GM12801 (cell line): ENCODE measurements around the gene UVSSA.

Experiments
- CTCF ChIP-seq: IDR thresholded peaks from one replicate; pipeline ENCODE4 v1.5.1; 2011; ENCODE audit warnings: control low read depth; ENCODE audit not compliant: insufficient read length; ENCODE audit errors: extremely low read depth

Gene UVSSA

GRCh38 chr4:1348746-1349145, 1.7 kb downstream of the UVSSA start:
- no peak for TF ChIP-seq CTCF

GRCh38 chr4:1349359-1350168, 2.6 kb downstream of the UVSSA start:
- TF ChIP-seq CTCF, result no peak

- no peak for TF ChIP-seq CTCF
These were observed 3.1 kb downstream of the UVSSA start for GRCh38 chr4:1350169-1350520.

GRCh38 chr4:1351854-1352566, 5.0 kb downstream of the UVSSA start:
- TF ChIP-seq CTCF, result peak; percentile 84

GRCh38 chr4:1352567-1352900, 5.5 kb downstream of the UVSSA start:
- no peak for TF ChIP-seq CTCF

- no peak for TF ChIP-seq CTCF
These were observed 6.4 kb downstream of the UVSSA start for GRCh38 chr4:1353186-1354055.

- TF ChIP-seq CTCF, result no peak
These were observed 7.4 kb downstream of the UVSSA start for GRCh38 chr4:1354136-1354982.
